T-helper 2 cell treated with Interferon-gamma antibody and Interleukin-4, amounts not matched to agents 5 μg/mL and 100 μg/mL, for 36 hours (primary cell): Measurements from ENCODE around the gene GCNA.
A peak's percentile ranks its signal among the peaks of the same experiment; 100 is the strongest.
"Not testable (repeated sequence)": the region's sequence is repeated elsewhere in the genome, so short reads cannot be mapped to it uniquely, and the experiment has no call there.

Experiments used
- DNase-seq: peaks from one replicate; pipeline ENCODE4 v3.0.0; 2021; ENCODE audit warnings: low spot score
- H3K27ac Mint-ChIP-seq: one replicate; pipeline ENCODE4 v1.8.0; 2021; ENCODE audit warnings: mild to moderate bottlenecking, mixed read lengths
- H3K27me3 Mint-ChIP-seq: one replicate; pipeline ENCODE4 v1.8.0; 2021; ENCODE audit warnings: low read depth, mixed read lengths
- H3K36me3 Mint-ChIP-seq: one replicate; pipeline ENCODE4 v1.8.0; 2021; ENCODE audit warnings: low read depth, mixed read lengths
- H3K4me1 Mint-ChIP-seq: one replicate; pipeline ENCODE4 v1.8.0; 2021; ENCODE audit warnings: low read depth, mixed read lengths
- H3K4me3 Mint-ChIP-seq: one replicate; pipeline ENCODE4 v1.8.0; 2022; ENCODE audit warnings: mild to moderate bottlenecking, moderate library complexity, mixed read lengths
- H3K9me3 Mint-ChIP-seq: one replicate; pipeline ENCODE4 v1.8.0; 2021; ENCODE audit warnings: mixed read lengths

The GCNA gene

DNA sequence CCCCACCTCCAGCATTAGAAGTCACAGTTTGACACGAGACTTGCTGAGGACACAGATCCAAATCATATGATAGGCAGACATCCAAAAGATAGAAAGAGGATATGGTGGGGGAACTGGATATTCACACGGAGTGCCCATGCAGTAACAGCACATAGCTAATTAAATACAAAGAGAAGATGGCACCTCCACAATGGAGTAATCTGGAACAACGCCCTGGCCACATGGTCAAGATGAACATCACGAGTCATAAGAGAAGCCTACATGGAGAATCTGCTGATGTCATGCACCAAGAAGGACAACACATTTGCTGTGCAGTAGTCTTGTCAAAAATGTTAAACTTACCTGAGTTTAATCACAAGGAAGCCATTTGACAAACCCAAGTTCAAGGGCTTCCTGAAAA lies 79.0 kb downstream of the GCNA start:
- Mint-ChIP-seq H3K9me3 (no peaks in the 10 kb centered on the region), H3K36me3 (no peaks in the 10 kb centered on the region), H3K4me3 (no peak overlapping the region), H3K27me3 (peaks cover 21% of the 10 kb centered on the region), H3K4me1 (peaks cover 7% of the 10 kb centered on the region), H3K27ac (no peak overlapping the region)
- DNase-seq, result no peak

DNA sequence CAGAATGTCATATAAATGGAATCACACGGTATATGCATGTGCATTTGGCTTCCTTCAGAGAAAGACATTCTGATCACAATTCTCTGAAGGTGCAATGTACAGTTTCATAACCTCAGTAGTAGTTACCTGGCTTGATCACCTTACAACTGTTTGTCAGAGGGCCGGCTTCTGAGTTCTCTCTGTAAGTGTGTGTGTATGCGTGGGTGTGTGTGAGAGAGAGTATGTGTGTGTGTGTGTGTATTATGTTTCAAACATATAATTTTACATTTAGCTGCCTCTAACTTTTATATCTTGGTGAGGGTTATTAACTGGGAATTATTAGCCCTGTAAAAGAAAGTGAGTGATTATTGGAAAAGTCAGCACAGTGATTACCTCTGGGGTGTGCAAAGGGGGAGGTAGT lies 81.1 kb downstream of the GCNA start:
- DNase-seq, result no peak
- Mint-ChIP-seq H3K27ac (no peak overlapping the region), H3K27me3 (peaks cover 18% of the 10 kb centered on the region), H3K9me3 (no peaks in the 10 kb centered on the region), H3K4me1 (peaks cover 16% of the 10 kb centered on the region), H3K4me3 (no peak overlapping the region), H3K36me3 (no peaks in the 10 kb centered on the region)

- H3K27me3 Mint-ChIP-seq, result peaks cover 16% of the 10 kb centered on the region
- H3K36me3 Mint-ChIP-seq, result no peaks in the 10 kb centered on the region
- DNase-seq, result no peak
- H3K4me1 Mint-ChIP-seq, result peaks cover 16% of the 10 kb centered on the region
- no peaks in the 10 kb centered on the region for H3K9me3 Mint-ChIP-seq
- H3K27ac Mint-ChIP-seq, result no peak overlapping the region
- no peak overlapping the region for H3K4me3 Mint-ChIP-seq
Observed at GRCh38 chrX:71659959-71660358, 81.7 kb downstream of the GCNA start.

- H3K36me3 Mint-ChIP-seq, result no peaks in the 10 kb centered on the region
- no peak overlapping the region for H3K27ac Mint-ChIP-seq
- H3K4me3 Mint-ChIP-seq, result no peak overlapping the region
- H3K9me3 Mint-ChIP-seq, result no peaks in the 10 kb centered on the region
- H3K4me1 Mint-ChIP-seq, result peaks cover 16% of the 10 kb centered on the region
- DNase-seq, result no peak
- H3K27me3 Mint-ChIP-seq, result peaks cover 13% of the 10 kb centered on the region
Observed at GRCh38 chrX:71660562-71661416, 82.6 kb downstream of the GCNA start.

DNA sequence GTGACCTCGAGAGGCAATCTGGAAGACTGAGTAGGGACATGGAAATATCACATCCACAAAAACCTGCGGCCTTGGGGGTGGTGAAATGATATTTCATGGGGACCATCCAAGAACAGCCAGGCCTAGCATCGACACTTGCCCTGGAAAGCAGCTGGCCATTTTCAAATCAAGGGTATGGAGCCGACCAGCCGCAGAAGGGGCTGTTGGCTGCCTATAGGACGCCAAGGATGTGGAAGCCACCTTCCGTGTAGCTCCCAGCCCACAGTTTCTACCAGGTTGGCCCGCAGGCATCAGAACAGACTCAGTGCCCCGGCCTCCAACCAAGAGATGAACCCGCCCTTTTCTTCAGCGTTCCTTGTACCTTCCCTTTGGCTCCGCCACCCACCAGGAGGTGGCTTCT lies 83.7 kb downstream of the GCNA start:
- no peak overlapping the region for H3K4me3 Mint-ChIP-seq
- no peaks in the 10 kb centered on the region for H3K9me3 Mint-ChIP-seq

GRCh38 chrX:71662654-71663053 lies 84.4 kb downstream of the GCNA start:
- H3K27ac Mint-ChIP-seq, result peak overlapping the region; percentile 84
- H3K4me1 Mint-ChIP-seq, result peaks cover 11% of the 10 kb centered on the region
- H3K36me3 Mint-ChIP-seq, H3K9me3 Mint-ChIP-seq, H3K27me3 Mint-ChIP-seq: not testable (repeated sequence)
- peak overlapping the region; percentile 81 for H3K4me3 Mint-ChIP-seq
- DNase-seq, result peak; percentile 19

More for the DNA sequence above, 83.7 kb downstream of the GCNA start:
- no peaks in the 10 kb centered on the region for H3K36me3 Mint-ChIP-seq
- H3K4me1 Mint-ChIP-seq, result peaks cover 11% of the 10 kb centered on the region
- no peak overlapping the region for H3K27ac Mint-ChIP-seq
- DNase-seq, result no peak
- peaks cover 3% of the 10 kb centered on the region for H3K27me3 Mint-ChIP-seq
